ENCODE results near the gene NDUFV2. TPM values are rescaled to one million over a fixed set of nuclear protein-coding genes. Genes with fewer than 3 reads are reported as not detected.
"Not testable (repeated sequence)": the region's sequence is repeated elsewhere in the genome, so short reads cannot be mapped to it uniquely, and the experiment has no call there.

NDUFV2 gene
- total and polyA plus RNA-seq, 2 donors from 2014 or later = 131 to 391 TPM

DNA sequence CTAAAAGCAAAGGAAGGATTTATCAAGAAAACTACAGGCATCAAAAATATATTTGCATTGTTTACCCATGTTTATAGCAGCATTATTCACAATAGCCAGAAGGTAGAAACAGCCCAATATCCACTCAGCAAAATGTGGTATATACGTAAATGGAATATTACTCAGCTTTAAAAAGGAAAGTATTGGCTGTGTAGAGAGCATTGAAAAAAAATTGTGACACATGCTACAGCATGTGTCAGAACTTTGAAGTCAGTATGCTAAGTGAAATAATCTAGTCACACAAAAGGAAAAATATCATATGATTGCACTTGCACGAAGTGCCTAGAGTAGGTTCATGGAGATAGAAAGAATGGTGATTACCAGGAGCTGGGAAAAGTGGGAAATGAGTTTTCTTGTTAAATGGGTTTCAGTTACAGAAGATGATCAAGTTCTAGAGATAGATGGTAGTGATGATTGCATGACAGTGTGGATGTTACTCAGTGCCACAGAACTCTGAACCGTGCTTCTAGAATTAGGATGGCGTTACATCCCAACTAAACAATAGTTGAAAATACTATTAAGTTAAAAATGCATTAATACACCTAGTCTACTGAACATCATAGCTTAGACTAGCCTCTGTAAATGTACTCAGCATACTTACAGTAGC, 54.2 kb downstream of the NDUFV2 start:
- FAIRE-seq = no peak
- Histone ChIP-seq H3K27ac (ENCODE audit: low read depth in 2 of 2, low read length in 2 of 2) (no peak overlapping the region), H3K4me1 (ENCODE audit: control insufficient read depth in 2 of 3, insufficient read depth in 2 of 3, low read depth in 1 of 3, low read length in 3 of 3) (peaks cover 0 to 3% (median 0%) of the 10 kb centered on the region in 3 donors), H3K9ac (ENCODE audit: low read length in 3 of 3) (no peak overlapping the region), H3K4me3 (ENCODE audit: low read length in 3 of 3) (no peak overlapping the region), H3K36me3 (ENCODE audit: control insufficient read depth in 2 of 3, insufficient read depth in 3 of 3, low read length in 3 of 3) (no peaks in the 10 kb centered on the region), H3K27me3 (ENCODE audit: control insufficient read depth, insufficient read depth, low read length) (no peaks in the 10 kb centered on the region), H3K9me3 (ENCODE audit: control insufficient read depth in 2 of 3, insufficient read depth in 1 of 3, low read length in 3 of 3) (no peaks in the 10 kb centered on the region)
- intact Hi-C loops (cut with DNase I) = loop anchor here (10.0 kb wide), 1 partner anchor 358 kb away; no protein-coding TSS in a partner anchor
- TF ChIP-seq, protein P1, sequence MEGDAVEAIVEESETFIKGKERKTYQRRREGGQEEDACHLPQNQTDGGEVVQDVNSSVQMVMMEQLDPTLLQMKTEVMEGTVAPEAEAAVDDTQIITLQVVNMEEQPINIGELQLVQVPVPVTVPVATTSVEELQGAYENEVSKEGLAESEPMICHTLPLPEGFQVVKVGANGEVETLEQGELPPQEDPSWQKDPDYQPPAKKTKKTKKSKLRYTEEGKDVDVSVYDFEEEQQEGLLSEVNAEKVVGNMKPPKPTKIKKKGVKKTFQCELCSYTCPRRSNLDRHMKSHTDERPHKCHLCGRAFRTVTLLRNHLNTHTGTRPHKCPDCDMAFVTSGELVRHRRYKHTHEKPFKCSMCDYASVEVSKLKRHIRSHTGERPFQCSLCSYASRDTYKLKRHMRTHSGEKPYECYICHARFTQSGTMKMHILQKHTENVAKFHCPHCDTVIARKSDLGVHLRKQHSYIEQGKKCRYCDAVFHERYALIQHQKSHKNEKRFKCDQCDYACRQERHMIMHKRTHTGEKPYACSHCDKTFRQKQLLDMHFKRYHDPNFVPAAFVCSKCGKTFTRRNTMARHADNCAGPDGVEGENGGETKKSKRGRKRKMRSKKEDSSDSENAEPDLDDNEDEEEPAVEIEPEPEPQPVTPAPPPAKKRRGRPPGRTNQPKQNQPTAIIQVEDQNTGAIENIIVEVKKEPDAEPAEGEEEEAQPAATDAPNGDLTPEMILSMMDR (IDR thresholded peaks at IDR 0.05; ENCODE audit: borderline replicate concordance, extremely low read depth, insufficient read depth) = no peak
- DNase-seq = no peak

DNA sequence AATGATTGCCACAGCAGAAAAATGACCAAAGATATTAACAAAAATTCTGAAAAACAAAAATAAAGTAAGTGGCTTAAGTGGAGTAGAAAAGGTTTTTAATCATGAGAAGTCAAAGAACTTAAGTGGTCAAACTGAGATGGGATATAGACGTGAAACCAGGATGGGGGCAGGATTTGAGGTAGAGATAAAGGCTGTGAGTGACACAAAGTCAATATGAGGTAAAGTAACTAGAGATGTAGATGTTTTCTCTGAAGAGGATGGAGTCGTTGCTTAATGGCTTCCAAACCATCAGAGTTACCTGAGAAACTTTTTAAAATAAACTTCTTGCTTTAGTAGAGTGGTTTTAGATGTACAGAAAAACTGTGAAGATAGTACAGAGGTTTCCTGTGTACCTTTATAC, 55.3 kb downstream of the NDUFV2 start:
- Histone ChIP-seq H3K27ac (ENCODE audit: low read depth in 2 of 2, low read length in 2 of 2) (no peak overlapping the region), H3K9ac (ENCODE audit: low read length in 3 of 3) (no peak overlapping the region), H3K9me3 (ENCODE audit: control insufficient read depth in 2 of 3, insufficient read depth in 1 of 3, low read length in 3 of 3) (no peaks in the 10 kb centered on the region), H3K36me3 (ENCODE audit: control insufficient read depth in 2 of 3, insufficient read depth in 3 of 3, low read length in 3 of 3) (no peaks in the 10 kb centered on the region), H3K27me3 (ENCODE audit: control insufficient read depth, insufficient read depth, low read length) (no peaks in the 10 kb centered on the region), H3K4me3 (ENCODE audit: low read length in 3 of 3) (no peak overlapping the region), H3K4me1 (ENCODE audit: control insufficient read depth in 2 of 3, insufficient read depth in 2 of 3, low read depth in 1 of 3, low read length in 3 of 3) (no peaks in the 10 kb centered on the region)
- FAIRE-seq (no peak), DNase-seq (no peak)
- TF ChIP-seq, protein P1 (IDR thresholded peaks at IDR 0.05; ENCODE audit: borderline replicate concordance, extremely low read depth, insufficient read depth) = no peak
- intact Hi-C loops (cut with DNase I) = loop anchor here (10.0 kb wide), 1 partner anchor 357 kb away; no protein-coding TSS in a partner anchor

DNA sequence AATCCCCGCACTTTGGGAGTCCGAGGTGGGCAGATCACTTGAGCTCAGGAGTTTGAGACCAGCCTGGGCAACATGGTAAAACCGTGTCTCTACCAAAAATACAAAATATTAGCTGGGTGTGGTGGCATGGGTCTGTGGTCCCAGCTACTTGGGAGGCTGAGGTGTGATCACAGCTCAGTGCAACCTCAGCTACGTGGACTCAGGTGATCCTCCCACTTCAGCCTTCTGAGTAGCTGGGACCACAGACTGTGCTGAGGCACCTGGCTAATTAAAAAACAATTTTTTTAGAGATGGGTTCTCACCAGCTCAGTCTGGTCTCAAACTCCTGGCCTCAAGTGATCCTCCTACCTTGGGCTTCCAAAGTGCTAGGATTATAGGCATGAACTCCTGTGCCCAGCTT, 57.5 kb downstream of the NDUFV2 start:
- FAIRE-seq (no peak), DNase-seq (no peak)
- no peak overlapping the region for H3K27ac ChIP-seq (ENCODE audit: low read depth in 2 of 2, low read length in 2 of 2)
- no peaks in the 10 kb centered on the region for H3K36me3 ChIP-seq (ENCODE audit: control insufficient read depth in 2 of 3, insufficient read depth in 3 of 3, low read length in 3 of 3)
- H3K4me1 ChIP-seq (ENCODE audit: control insufficient read depth in 2 of 3, insufficient read depth in 2 of 3, low read depth in 1 of 3, low read length in 3 of 3) = no peaks in the 10 kb centered on the region
- TF ChIP-seq, protein P1 (IDR thresholded peaks at IDR 0.05; ENCODE audit: borderline replicate concordance, extremely low read depth, insufficient read depth) = no peak
- H3K27me3 ChIP-seq (ENCODE audit: control insufficient read depth, insufficient read depth, low read length) = no peaks in the 10 kb centered on the region
- H3K4me3 ChIP-seq (ENCODE audit: low read length in 3 of 3) = no peak overlapping the region
- no peak overlapping the region for H3K9ac ChIP-seq (ENCODE audit: low read length in 3 of 3)
- H3K9me3 ChIP-seq (ENCODE audit: control insufficient read depth in 2 of 3, insufficient read depth in 1 of 3, low read length in 3 of 3) = peaks cover 0 to 3% (median 0%) of the 10 kb centered on the region in 3 donors
- intact Hi-C loops (cut with DNase I) = no loop called here

DNA sequence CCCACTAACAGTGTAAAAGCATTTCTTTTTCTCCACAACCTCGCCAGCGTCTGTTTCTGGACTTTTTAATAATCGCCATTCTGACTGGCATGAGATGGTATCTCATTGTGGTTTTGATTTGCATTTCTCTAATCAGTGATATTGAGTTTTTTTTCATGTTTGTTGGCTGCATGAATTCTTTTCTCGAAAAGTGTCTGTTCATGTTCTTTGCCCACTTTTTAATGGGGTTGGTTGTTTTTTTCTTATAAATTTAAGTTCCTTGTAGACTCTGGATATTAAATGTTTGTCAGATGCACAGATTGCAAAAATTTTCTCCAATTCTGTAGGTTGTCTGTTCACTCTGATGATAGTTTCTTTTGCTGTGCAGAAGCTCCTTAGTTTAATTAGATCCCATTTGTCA, 60.2 kb downstream of the NDUFV2 start:
- H3K9me3 ChIP-seq (ENCODE audit: control insufficient read depth in 2 of 3, insufficient read depth in 1 of 3, low read length in 3 of 3); H3K27me3 ChIP-seq (ENCODE audit: control insufficient read depth, insufficient read depth, low read length); FAIRE-seq; intact Hi-C loops (cut with DNase I); H3K9ac ChIP-seq (ENCODE audit: low read length in 3 of 3); H3K4me3 ChIP-seq (ENCODE audit: low read length in 3 of 3); DNase-seq; H3K27ac ChIP-seq (ENCODE audit: low read depth in 2 of 2, low read length in 2 of 2); H3K4me1 ChIP-seq (ENCODE audit: control insufficient read depth in 2 of 3, insufficient read depth in 2 of 3, low read depth in 1 of 3, low read length in 3 of 3); H3K36me3 ChIP-seq (ENCODE audit: control insufficient read depth in 2 of 3, insufficient read depth in 3 of 3, low read length in 3 of 3): not testable (repeated sequence)

DNA sequence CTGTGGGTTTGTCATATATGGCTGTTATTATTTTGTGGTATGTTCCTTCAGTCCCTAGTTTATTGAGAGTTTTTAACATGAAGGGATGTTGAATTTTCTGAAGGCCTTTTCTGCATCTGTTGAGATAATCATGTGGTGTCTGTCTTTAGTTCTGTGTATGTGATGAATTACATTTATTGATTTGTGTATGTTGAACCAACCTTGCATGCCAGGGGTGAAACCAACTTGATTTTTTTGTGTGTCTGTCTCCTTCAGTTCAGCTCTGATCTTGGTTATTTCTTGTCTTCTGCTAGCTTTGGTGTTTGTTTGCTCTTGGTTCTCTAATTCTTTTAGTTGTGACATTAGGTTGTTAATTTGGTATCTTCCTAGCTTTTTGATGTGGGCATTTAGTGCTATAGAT, 61.6 kb downstream of the NDUFV2 start:
- H3K27me3 ChIP-seq (ENCODE audit: control insufficient read depth, insufficient read depth, low read length); intact Hi-C loops (cut with DNase I); H3K4me3 ChIP-seq (ENCODE audit: low read length in 3 of 3); H3K27ac ChIP-seq (ENCODE audit: low read depth in 2 of 2, low read length in 2 of 2); H3K36me3 ChIP-seq (ENCODE audit: control insufficient read depth in 2 of 3, insufficient read depth in 3 of 3, low read length in 3 of 3); DNase-seq; H3K9ac ChIP-seq (ENCODE audit: low read length in 3 of 3); H3K9me3 ChIP-seq (ENCODE audit: control insufficient read depth in 2 of 3, insufficient read depth in 1 of 3, low read length in 3 of 3); FAIRE-seq; H3K4me1 ChIP-seq (ENCODE audit: control insufficient read depth in 2 of 3, insufficient read depth in 2 of 3, low read depth in 1 of 3, low read length in 3 of 3): not testable (repeated sequence)

DNA sequence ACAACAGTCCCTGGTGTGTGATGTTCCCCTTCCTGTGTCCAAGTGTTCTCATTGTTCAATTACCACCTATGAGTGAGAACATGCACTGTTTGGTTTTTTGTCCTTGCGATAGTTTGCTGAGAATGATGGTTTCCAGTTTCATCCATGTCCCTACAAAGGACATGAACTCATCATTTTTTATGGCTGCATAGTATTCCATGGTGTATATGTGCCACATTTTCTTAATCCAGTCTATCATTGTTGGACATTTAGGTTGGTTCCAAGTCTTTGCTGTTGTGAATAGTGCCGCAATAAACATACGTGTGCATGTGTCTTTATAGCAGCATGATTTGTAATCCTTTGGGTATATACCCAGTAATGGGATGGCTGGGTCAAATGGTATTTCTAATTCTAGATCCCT, 63.4 kb downstream of the NDUFV2 start:
- H3K9ac ChIP-seq (ENCODE audit: low read length in 3 of 3); FAIRE-seq; H3K36me3 ChIP-seq (ENCODE audit: control insufficient read depth in 2 of 3, insufficient read depth in 3 of 3, low read length in 3 of 3); H3K4me1 ChIP-seq (ENCODE audit: control insufficient read depth in 2 of 3, insufficient read depth in 2 of 3, low read depth in 1 of 3, low read length in 3 of 3); H3K27me3 ChIP-seq (ENCODE audit: control insufficient read depth, insufficient read depth, low read length); intact Hi-C loops (cut with DNase I); DNase-seq; H3K27ac ChIP-seq (ENCODE audit: low read depth in 2 of 2, low read length in 2 of 2); H3K9me3 ChIP-seq (ENCODE audit: control insufficient read depth in 2 of 3, insufficient read depth in 1 of 3, low read length in 3 of 3); H3K4me3 ChIP-seq (ENCODE audit: low read length in 3 of 3): not testable (repeated sequence)

All from kidney (tissue), 14 donors.